LHCN-M2 (cell line): ENCODE measurements around the gene MFSD2A. TPM values are rescaled to one million over a fixed set of nuclear protein-coding genes. Genes with fewer than 3 reads are reported as not detected.
"Not testable (repeated sequence)": the region's sequence is repeated elsewhere in the genome, so short reads cannot be mapped to it uniquely, and the experiment has no call there.

Experiments
- DNase-seq: peaks from one replicate; pipeline ENCODE4 v3.0.0-alpha.2; 2012; ENCODE audit warnings: low read depth
- total RNA-seq: library from RNA; depleted of rRNA; stranded (reverse); fragments of >200 nt; gene quantifications from 2 replicates; pipeline ENCODE4 v1.2.3, GENCODE V29; 2014

Gene MFSD2A
- total RNA-seq, 1 experiment from 2014 or later = 12.3 TPM

- DNase-seq = no peak
Observed at GRCh38 chr1:39940980-39941871, 13.7 kb upstream of the MFSD2A start.

- no peak for DNase-seq
Observed at GRCh38 chr1:39943471-39944290, 11.3 kb upstream of the MFSD2A start.

- DNase-seq = no peak
Observed at GRCh38 chr1:39944410-39945112, 10.4 kb upstream of the MFSD2A start.

- no peak for DNase-seq
Observed at GRCh38 chr1:39946216-39946615, 8.7 kb upstream of the MFSD2A start.

- DNase-seq = no peak
Observed at GRCh38 chr1:39947260-39947659, 7.7 kb upstream of the MFSD2A start.

GRCh38 chr1:39949891-39950290 is 5.1 kb upstream of the MFSD2A start:
- no peak for DNase-seq

- DNase-seq = no peak
Observed at GRCh38 chr1:39951926-39952325, 3.0 kb upstream of the MFSD2A start.

- no peak for DNase-seq
Observed at GRCh38 chr1:39952359-39953110, 2.4 kb upstream of the MFSD2A start.

GRCh38 chr1:39954324-39954869 is 548 bp upstream of the MFSD2A start:
- DNase-seq = no peak

GRCh38 chr1:39955547-39956539 is 898 bp downstream of the MFSD2A start:
- DNase-seq = peak; percentile 55

GRCh38 chr1:39957299-39958015 is 2.5 kb downstream of the MFSD2A start:
- DNase-seq = no peak

- DNase-seq = no peak
Observed at GRCh38 chr1:39958403-39959200, 3.7 kb downstream of the MFSD2A start.

- no peak for DNase-seq
Observed at GRCh38 chr1:39959651-39960333, 4.8 kb downstream of the MFSD2A start.

- no peak for DNase-seq
Observed at GRCh38 chr1:39960431-39960958, 5.5 kb downstream of the MFSD2A start.

GRCh38 chr1:39962450-39962825 is 7.5 kb downstream of the MFSD2A start:
- DNase-seq = no peak

GRCh38 chr1:39962964-39963363 is 8.0 kb downstream of the MFSD2A start:
- DNase-seq = not testable (repeated sequence)

- no peak for DNase-seq
Observed at GRCh38 chr1:39964552-39964951, 9.6 kb downstream of the MFSD2A start.
